ENCODE measurements around the gene SYT17.

DNA sequence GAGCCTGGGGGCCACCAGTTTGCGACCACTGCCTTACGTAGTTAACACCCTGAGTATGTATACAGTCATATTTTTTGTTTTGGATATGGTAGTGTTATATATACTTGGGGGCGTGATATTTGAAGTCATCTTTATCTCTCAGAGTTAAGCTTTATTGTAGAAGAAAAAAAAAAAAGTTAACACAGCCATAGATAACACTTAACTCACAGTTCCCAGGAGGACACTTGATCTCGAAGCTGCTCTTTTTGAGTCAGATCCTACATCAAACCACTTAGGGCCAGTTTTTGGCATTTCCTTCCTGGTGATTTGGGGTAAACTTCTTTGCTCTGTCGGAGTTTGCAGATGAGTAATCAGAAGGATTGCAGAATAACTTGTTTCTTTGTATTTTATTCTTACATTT, 48.5 kb upstream of the SYT17 start:
- TF ChIP-seq POLR2AphosphoS5 (IDR thresholded peaks at IDR 0.05; ENCODE audit: borderline replicate concordance, low read depth, low read length) (no peak), EZH2 (IDR thresholded peaks at IDR 0.05) (no peak), FOXP2 (optimal IDR thresholded peaks at IDR 0.05; ENCODE audit: control extremely low read depth, extremely low read length, insufficient read depth) (no peak)

Measured in SK-N-MC (cell line).